NCI-H2227 (cell line): Measurements from ENCODE around the gene REXO5.

Source experiments
- DNase-seq: peaks from one replicate; lab custom pipeline; 2025; ENCODE audit not compliant: unreplicated experiment; lab: John Stamatoyannopoulos, UW

REXO5 gene

GRCh38 chr16:20871258-20871657 lies 64.9 kb downstream of the REXO5 start:
- no peak for DNase-seq

GRCh38 chr16:20871941-20872815 lies 65.9 kb downstream of the REXO5 start:
- no peak for DNase-seq

- DNase-seq = no peak
These were observed 67.0 kb downstream of the REXO5 start for GRCh38 chr16:20873331-20873730.

- DNase-seq = no peak
These were observed 67.8 kb downstream of the REXO5 start for GRCh38 chr16:20874088-20874581.

- no peak for DNase-seq
These were observed 69.0 kb downstream of the REXO5 start for GRCh38 chr16:20875355-20875650.

GRCh38 chr16:20878682-20879147 lies 72.4 kb downstream of the REXO5 start:
- DNase-seq = no peak

- no peak for DNase-seq
These were observed 73.1 kb downstream of the REXO5 start for GRCh38 chr16:20879175-20880040.

- DNase-seq = no peak
These were observed 74.7 kb downstream of the REXO5 start for GRCh38 chr16:20880867-20881502.

GRCh38 chr16:20881503-20881878 lies 75.2 kb downstream of the REXO5 start:
- DNase-seq = no peak

- no peak for DNase-seq
These were observed 77.4 kb downstream of the REXO5 start for GRCh38 chr16:20883554-20884239.

- no peak for DNase-seq
These were observed 77.9 kb downstream of the REXO5 start for GRCh38 chr16:20884240-20884556.

- no peak for DNase-seq
These were observed 80.0 kb downstream of the REXO5 start for GRCh38 chr16:20886320-20886719.

GRCh38 chr16:20887207-20887606 lies 80.9 kb downstream of the REXO5 start:
- no peak for DNase-seq

GRCh38 chr16:20889625-20890275 lies 83.4 kb downstream of the REXO5 start:
- DNase-seq = no peak

- no peak for DNase-seq
These were observed 88.1 kb downstream of the REXO5 start for GRCh38 chr16:20894388-20894787.

- DNase-seq = no peak
These were observed 91.0 kb downstream of the REXO5 start for GRCh38 chr16:20897253-20897897.

- no peak for DNase-seq
These were observed 91.6 kb downstream of the REXO5 start for GRCh38 chr16:20897922-20898321.

- no peak for DNase-seq
These were observed 92.7 kb downstream of the REXO5 start for GRCh38 chr16:20899071-20899470.
